IMR-90 (cell line): ENCODE data around the gene TMEM168. TPM values are rescaled to one million over a fixed set of nuclear protein-coding genes. Genes with fewer than 3 reads are reported as not detected.

Experiments used
- ATAC-seq: fragments of 200-7000 bp; cut with Tn5 transposase; 2 replicates; pipeline ENCODE4 v1.9.1; 2020; ENCODE audit warnings: low read depth, mild to moderate bottlenecking, moderate library complexity
- BruUV-seq: library from RNA; stranded (reverse); fragments of 400-500 nt; replicated peaks from 2 replicates; lab custom pipeline; 2021; lab: Mats Ljungman, UMichigan
- CTCF ChIA-PET: fragments of 300-600 bp; formaldehyde crosslinking; extraction: SDS; loops from one replicate; lab custom pipeline; 2021; ENCODE audit warnings: antibody characterized with exemption; lab: Yijun Ruan, JAX
- POLR2A ChIA-PET: fragments of 300-600 bp; sonication (Branson Sonifier 250); formaldehyde crosslinking; loops from one replicate; lab custom pipeline; 2022; ENCODE audit warnings: antibody characterized with exemption; ENCODE audit not compliant: unreplicated experiment; lab: Charles Lee
- DNase-seq: peaks from one replicate; pipeline ENCODE4 v3.0.0; 2013
- H2AFZ ChIP-seq: replicated peaks from 2 replicates; pipeline ENCODE3; 2013; ENCODE audit warnings: low read length, mild to moderate bottlenecking; ENCODE audit not compliant: poor library complexity
- H2AK5ac ChIP-seq: 2 replicates; pipeline ENCODE4 v1.6.1; 2013; ENCODE audit warnings: low read depth, low read length, inconsistent platforms
- H2AK9ac ChIP-seq: replicated peaks from 2 replicates; pipeline ENCODE3; 2013; ENCODE audit warnings: mild to moderate bottlenecking, low read depth, low read length, moderate library complexity; ENCODE audit not compliant: poor library complexity
- H2BK120ac ChIP-seq: 2 replicates; pipeline ENCODE4 v1.6.1; 2013; ENCODE audit warnings: low read depth, low read length, inconsistent platforms
- H2BK15ac ChIP-seq: 3 replicates; pipeline ENCODE4 v1.6.1; 2013; ENCODE audit warnings: low read depth, low read length, inconsistent platforms
- H2BK20ac ChIP-seq: 2 replicates; pipeline ENCODE4 v1.6.1; 2013; ENCODE audit warnings: low read depth, mild to moderate bottlenecking, inconsistent platforms, low read length, moderate library complexity
- H2BK5ac ChIP-seq: 2 replicates; pipeline ENCODE4 v1.6.1; 2013; ENCODE audit warnings: mild to moderate bottlenecking, low read depth, low read length, inconsistent platforms; ENCODE audit not compliant: poor library complexity, severe bottlenecking
- H3K14ac ChIP-seq: replicated peaks from 2 replicates; pipeline ENCODE4 v1.6.1; 2013; ENCODE audit warnings: low read depth, low read length, inconsistent platforms
- H3K18ac ChIP-seq: 2 replicates; pipeline ENCODE4 v1.6.1; 2013; ENCODE audit warnings: low read depth, low read length, control low read depth
- H3K23ac ChIP-seq: 2 replicates; pipeline ENCODE4 v1.6.1; 2013; ENCODE audit warnings: low read depth, low read length, inconsistent platforms
- H3K27ac ChIP-seq: 2 replicates; pipeline ENCODE4 v1.5.1; 2013; ENCODE audit warnings: mild to moderate bottlenecking, control low read depth, low read length; ENCODE audit not compliant: insufficient read depth
- H3K27me3 ChIP-seq: 2 replicates; pipeline ENCODE4 v1.6.1; 2013; ENCODE audit warnings: low read length; ENCODE audit not compliant: control insufficient read depth, insufficient read depth
- H3K36me3 ChIP-seq: 2 replicates; pipeline ENCODE4 v1.6.1; 2013; ENCODE audit warnings: low read length, mixed read lengths; ENCODE audit not compliant: control insufficient read depth, insufficient read depth
- H3K4ac ChIP-seq: 2 replicates; pipeline ENCODE4 v1.6.1; 2013; ENCODE audit warnings: low read depth, low read length, inconsistent platforms
- H3K4me1 ChIP-seq: 2 replicates; pipeline ENCODE4 v1.6.1; 2013; ENCODE audit warnings: low read length, mixed read lengths; ENCODE audit not compliant: control insufficient read depth, insufficient read depth
- H3K4me2 ChIP-seq: 2 replicates; pipeline ENCODE4 v1.6.1; 2013; ENCODE audit warnings: low read depth, mild to moderate bottlenecking, control low read depth, low read length, moderate library complexity
- H3K4me3 ChIP-seq: 2 replicates; pipeline ENCODE4 v1.5.1; 2013; ENCODE audit warnings: low read depth, mild to moderate bottlenecking, control low read depth, low read length, moderate library complexity; ENCODE audit not compliant: insufficient read depth
- H3K56ac ChIP-seq: 2 replicates; pipeline ENCODE4 v1.6.1; 2013; ENCODE audit warnings: low read length, inconsistent platforms; ENCODE audit not compliant: insufficient read depth; ENCODE audit errors: extremely low read depth
- H3K79me1 ChIP-seq, 2 experiments: 2 replicates each; pipeline ENCODE4 v1.6.1; 2013; ENCODE audit warnings: low read length in 2 of 2, inconsistent platforms in 1 of 2, low read depth in 1 of 2
- H3K9ac ChIP-seq: 2 replicates; pipeline ENCODE4 v1.6.1; 2013; ENCODE audit warnings: low read depth, low read length, control low read depth
- H3K9me1 ChIP-seq: 2 replicates; pipeline ENCODE4 v1.6.1; 2013; ENCODE audit warnings: low read length, inconsistent platforms; ENCODE audit not compliant: insufficient read depth
- H3K9me3 ChIP-seq: 2 replicates; pipeline ENCODE4 v1.6.1; 2013; ENCODE audit warnings: low read length; ENCODE audit not compliant: control insufficient read depth, insufficient read depth
- H4K20me1 ChIP-seq: 2 replicates; pipeline ENCODE4 v1.6.1; 2013; ENCODE audit warnings: low read length, inconsistent platforms; ENCODE audit not compliant: insufficient read depth
- H4K5ac ChIP-seq: 2 replicates; pipeline ENCODE4 v1.6.1; 2013; ENCODE audit warnings: mild to moderate bottlenecking, low read depth, low read length, control low read depth
- H4K8ac ChIP-seq, 2 experiments: 2 replicates each; pipeline ENCODE4 v1.6.1; 2013; ENCODE audit warnings: low read depth in 2 of 2, low read length in 2 of 2, control low read depth in 1 of 2, inconsistent platforms in 1 of 2
- H4K91ac ChIP-seq: 2 replicates; pipeline ENCODE4 v1.6.1; 2013; ENCODE audit warnings: low read depth, low read length, inconsistent platforms; ENCODE audit not compliant: insufficient read depth
- BHLHE40 ChIP-seq: fragments of 150-350 bp; IDR thresholded peaks from 2 replicates; pipeline ENCODE4 v1.6.1; 2016; ENCODE audit warnings: mild to moderate bottlenecking, low read depth, low read length
- CEBPB ChIP-seq: IDR thresholded peaks from 2 replicates; pipeline ENCODE4 v1.6.1; 2012; ENCODE audit warnings: low read depth, low read length, improper control_type of control experiment
- CHD1 ChIP-seq: IDR thresholded peaks from 2 replicates; pipeline ENCODE4 v1.6.1; 2012; ENCODE audit warnings: low read depth, low read length, improper control_type of control experiment
- CTCF ChIP-seq: conservative IDR thresholded peaks from 2 replicates; pipeline ENCODE4 v1.5.1; 2012; ENCODE audit warnings: mild to moderate bottlenecking, low read depth, low read length, improper control_type of control experiment
- FOS ChIP-seq: fragments of 150-350 bp; IDR thresholded peaks from 2 replicates; pipeline ENCODE4 v1.6.1; 2016; ENCODE audit warnings: low read depth, low read length
- MAFK ChIP-seq: IDR thresholded peaks from 2 replicates; pipeline ENCODE4 v1.6.1; 2012; ENCODE audit warnings: low read depth, low read length, improper control_type of control experiment
- MAZ ChIP-seq: IDR thresholded peaks from 2 replicates; pipeline ENCODE4 v1.6.1; 2012; ENCODE audit warnings: low read depth, mild to moderate bottlenecking, low read length, improper control_type of control experiment, moderate library complexity, borderline replicate concordance
- MXI1 ChIP-seq: IDR thresholded peaks from 2 replicates; pipeline ENCODE4 v1.6.1; 2012; ENCODE audit warnings: low read depth, mild to moderate bottlenecking, low read length, moderate library complexity, borderline replicate concordance
- NFE2L2 ChIP-seq: fragments of 150-350 bp; IDR thresholded peaks from 2 replicates; pipeline ENCODE4 v1.6.1; 2016; ENCODE audit warnings: low read depth, mild to moderate bottlenecking, low read length
- POLR2A ChIP-seq: IDR thresholded peaks from 2 replicates; pipeline ENCODE4 v1.6.1; 2012; ENCODE audit warnings: mild to moderate bottlenecking, low read depth, low read length
- RCOR1 ChIP-seq: IDR thresholded peaks from 2 replicates; pipeline ENCODE4 v1.6.1; 2012; ENCODE audit warnings: mild to moderate bottlenecking, low read length, improper control_type of control experiment; ENCODE audit not compliant: insufficient replicate concordance
- RFX5 ChIP-seq: IDR thresholded peaks from 2 replicates; pipeline ENCODE4 v1.8.0; 2012; ENCODE audit warnings: low read depth, mild to moderate bottlenecking, low read length, moderate library complexity
- SMC3 ChIP-seq: fragments of 150-350 bp; IDR thresholded peaks from 2 replicates; pipeline ENCODE4 v1.6.1; 2016; ENCODE audit warnings: low read depth, mild to moderate bottlenecking, antibody characterized with exemption, low read length, moderate library complexity
- dilution Hi-C: fragments of 300-500 bp; cut with HindIII; formaldehyde crosslinking; loops from one replicate; pipeline ENCODE4 v1.14.3; 2018; ENCODE audit warnings: low sequenced_read_pairs; ENCODE audit not compliant: unreplicated experiment
- in situ Hi-C: fragments of 300-500 bp; cut with MboI; formaldehyde crosslinking; loops from 3 replicates; pipeline ENCODE4 v1.14.3; 2019; ENCODE audit warnings: low sequenced_read_pairs, inconsistent platforms, mixed read lengths
- intact Hi-C: fragments of 100-400 bp; cut with micrococcal nuclease; formaldehyde crosslinking; loops from 2 replicates; pipeline ENCODE4 v1.10.0; 2022
- polyA plus RNA-seq, 3 experiments: library from polyadenylated mRNA; depleted of rRNA; stranded (reverse); fragments of >200 nt; gene quantifications; 2 replicates each; pipeline ENCODE4 v1.2.3, GENCODE V29; 2012; ENCODE audit warnings: low replicate concordance in 1 of 3
- total RNA-seq: library from RNA; depleted of rRNA; stranded (reverse); fragments of >200 nt; gene quantifications from 2 replicates; pipeline ENCODE4 v1.2.3, GENCODE V29; 2012
- TF ChIP-seq, protein P1 (sequence below): fragments of 150-350 bp; IDR thresholded peaks from 2 replicates; pipeline ENCODE4 v1.6.1; 2017; ENCODE audit warnings: mild to moderate bottlenecking, antibody characterized with exemption, low read length, low read depth
- TF ChIP-seq, protein P2 (sequence below): fragments of 150-350 bp; IDR thresholded peaks from 2 replicates; pipeline ENCODE4 v1.6.1; 2016; ENCODE audit warnings: low read depth, mild to moderate bottlenecking, low read length, moderate library complexity, borderline replicate concordance

The TMEM168 gene
- total and polyA plus RNA-seq, 2 of the 4 experiments (the other 2 are of a cell fraction): 17.7 to 22.9 TPM

DNA sequence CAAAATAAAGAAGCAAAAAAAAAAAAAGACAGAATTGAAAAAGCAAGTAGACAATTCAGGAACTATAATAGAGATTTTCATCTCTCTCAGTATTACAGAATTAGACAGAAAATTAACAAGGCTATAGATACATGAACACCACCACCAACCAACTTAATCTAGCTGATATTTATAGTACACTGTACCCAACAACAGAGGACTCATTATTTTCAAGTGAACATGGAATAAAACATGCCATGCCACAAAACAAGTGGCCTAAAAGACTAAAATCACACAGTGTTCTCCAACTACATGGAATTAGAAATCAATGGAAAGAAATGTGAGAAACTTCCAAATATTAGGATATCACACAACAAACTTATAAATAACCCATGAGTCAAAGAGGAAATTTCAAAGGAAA lies 9.1 kb downstream of the TMEM168 start:
- H2BK120ac ChIP-seq: no peak overlapping the region
- no peak overlapping the region for H2BK20ac ChIP-seq
- no peak overlapping the region for H4K5ac ChIP-seq
- H4K8ac ChIP-seq: no peak overlapping the region
- POLR2A ChIA-PET: no interaction called here
- H3K79me1 ChIP-seq: peaks cover 16 to 26% of the 10 kb centered on the region in 2 experiments
- in situ Hi-C loops: no loop called here
- H3K4ac ChIP-seq: no peak overlapping the region
- no peaks in the 10 kb centered on the region for H4K20me1 ChIP-seq
- intact Hi-C loops: no loop called here
- TF ChIP-seq MAZ (no peak), POLR2A (no peak), CHD1 (no peak), RCOR1 (no peak), SMC3 (no peak), CEBPB (no peak), FOS (no peak), BHLHE40 (no peak), MXI1 (no peak), NFE2L2 (no peak), CTCF (no peak), RFX5 (no peak), MAFK (no peak)
- TF ChIP-seq, protein P1, sequence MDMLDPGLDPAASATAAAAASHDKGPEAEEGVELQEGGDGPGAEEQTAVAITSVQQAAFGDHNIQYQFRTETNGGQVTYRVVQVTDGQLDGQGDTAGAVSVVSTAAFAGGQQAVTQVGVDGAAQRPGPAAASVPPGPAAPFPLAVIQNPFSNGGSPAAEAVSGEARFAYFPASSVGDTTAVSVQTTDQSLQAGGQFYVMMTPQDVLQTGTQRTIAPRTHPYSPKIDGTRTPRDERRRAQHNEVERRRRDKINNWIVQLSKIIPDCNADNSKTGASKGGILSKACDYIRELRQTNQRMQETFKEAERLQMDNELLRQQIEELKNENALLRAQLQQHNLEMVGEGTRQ: no peak
- TF ChIP-seq, protein P2, sequence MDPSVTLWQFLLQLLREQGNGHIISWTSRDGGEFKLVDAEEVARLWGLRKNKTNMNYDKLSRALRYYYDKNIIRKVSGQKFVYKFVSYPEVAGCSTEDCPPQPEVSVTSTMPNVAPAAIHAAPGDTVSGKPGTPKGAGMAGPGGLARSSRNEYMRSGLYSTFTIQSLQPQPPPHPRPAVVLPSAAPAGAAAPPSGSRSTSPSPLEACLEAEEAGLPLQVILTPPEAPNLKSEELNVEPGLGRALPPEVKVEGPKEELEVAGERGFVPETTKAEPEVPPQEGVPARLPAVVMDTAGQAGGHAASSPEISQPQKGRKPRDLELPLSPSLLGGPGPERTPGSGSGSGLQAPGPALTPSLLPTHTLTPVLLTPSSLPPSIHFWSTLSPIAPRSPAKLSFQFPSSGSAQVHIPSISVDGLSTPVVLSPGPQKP: no peak
- BruUV-seq: no TSS peak
- dilution Hi-C loops: no loop called here
- H3K27ac ChIP-seq: no peak overlapping the region
- H3K9ac ChIP-seq: no peak overlapping the region
- no peak overlapping the region for H3K4me2 ChIP-seq
- ATAC-seq (no peak), DNase-seq (no peak)
- no peak overlapping the region for H2AFZ ChIP-seq
- CTCF ChIA-PET: no interaction called here
- peaks cover 6% of the 10 kb centered on the region; the same call in 1 of the 2 replicates for H3K9me1 ChIP-seq
- H3K9me3 ChIP-seq: no peaks in the 10 kb centered on the region
- H2AK5ac ChIP-seq: no peak overlapping the region
- no peaks in the 10 kb centered on the region for H3K27me3 ChIP-seq
- no peak overlapping the region for H4K91ac ChIP-seq
- H2BK5ac ChIP-seq: no peak overlapping the region
- H3K23ac ChIP-seq: no peak overlapping the region
- H3K4me1 ChIP-seq: peaks cover 7% of the 10 kb centered on the region
- no peak overlapping the region for H3K14ac ChIP-seq
- H3K4me3 ChIP-seq: no peak overlapping the region
- peaks cover 2% of the 10 kb centered on the region; the same call in 1 of the 2 replicates for H3K36me3 ChIP-seq
- H3K56ac ChIP-seq: no peak overlapping the region
- no peak overlapping the region for H2AK9ac ChIP-seq
- no peak overlapping the region for H3K18ac ChIP-seq
- H2BK15ac ChIP-seq: no peak overlapping the region
